Neuron (in vitro differentiated cells): Measurements from ENCODE around the gene FAM177B.

Experiments used
- H2AFZ ChIP-seq: one replicate; pipeline ENCODE4 v1.6.1; 2013; ENCODE audit warnings: low read depth, mild to moderate bottlenecking, inconsistent platforms, low read length, moderate library complexity
- H3K27me3 ChIP-seq: one replicate; pipeline ENCODE4 v1.6.1; 2013; ENCODE audit warnings: low read length; ENCODE audit not compliant: insufficient read depth
- H3K36me3 ChIP-seq: one replicate; pipeline ENCODE4 v1.6.1; 2013; ENCODE audit warnings: low read length; ENCODE audit not compliant: insufficient read depth
- H3K4me1 ChIP-seq: one replicate; pipeline ENCODE4 v1.6.1; 2013; ENCODE audit warnings: low read length; ENCODE audit not compliant: insufficient read depth
- H3K4me3 ChIP-seq: 2 replicates; pipeline ENCODE4 v1.5.1; 2013; ENCODE audit warnings: mild to moderate bottlenecking, low read length, moderate library complexity
- H3K9me3 ChIP-seq: one replicate; pipeline ENCODE4 v1.6.1; 2013; ENCODE audit warnings: low read length

FAM177B gene

GRCh38 chr1:222736972-222737371, at the start of gene FAM177B:
FAM177B (plus strand) TSS chr1:222737202; CDS start chr1:222746546, 9,344 bp downstream.
- peaks cover 6% of the 10 kb centered on the region for H3K4me1 ChIP-seq
- no peak within 1 kb of the TSS for H2AFZ ChIP-seq
- no peaks in the 10 kb centered on the region for H3K9me3 ChIP-seq
- H3K4me3 ChIP-seq: no peak within 1 kb of the TSS
- peaks cover 27% of the 10 kb centered on the region for H3K36me3 ChIP-seq
- H3K27me3 ChIP-seq: no peaks in the 10 kb centered on the region

GRCh38 chr1:222691016-222691415, 46.0 kb upstream of the FAM177B start:
- Histone ChIP-seq H3K4me1 (no peaks in the 10 kb centered on the region), H3K27me3 (no peaks in the 10 kb centered on the region)

GRCh38 chr1:222694927-222695326, 42.1 kb upstream of the FAM177B start:
- Histone ChIP-seq H3K4me1 (no peaks in the 10 kb centered on the region), H3K27me3 (no peaks in the 10 kb centered on the region), H3K4me3 (no peak overlapping the region), H2AFZ (no peak overlapping the region), H3K9me3 (no peaks in the 10 kb centered on the region), H3K36me3 (peaks cover 11% of the 10 kb centered on the region)

More at GRCh38 chr1:222691016-222691415, 46.0 kb upstream of the FAM177B start:
- no peak overlapping the region for H2AFZ ChIP-seq
- H3K36me3 ChIP-seq: peaks cover 21% of the 10 kb centered on the region
- H3K9me3 ChIP-seq: no peaks in the 10 kb centered on the region
- no peak overlapping the region for H3K4me3 ChIP-seq

GRCh38 chr1:222696741-222697140, 40.3 kb upstream of the FAM177B start:
- Histone ChIP-seq H2AFZ (no peak overlapping the region), H3K9me3 (no peaks in the 10 kb centered on the region), H3K27me3 (no peaks in the 10 kb centered on the region), H3K4me3 (no peak overlapping the region), H3K4me1 (no peaks in the 10 kb centered on the region), H3K36me3 (peaks cover 15% of the 10 kb centered on the region)

GRCh38 chr1:222697203-222697602, 39.8 kb upstream of the FAM177B start:
- no peaks in the 10 kb centered on the region for H3K27me3 ChIP-seq
- no peaks in the 10 kb centered on the region for H3K4me1 ChIP-seq
- H2AFZ ChIP-seq: no peak overlapping the region
- no peaks in the 10 kb centered on the region for H3K9me3 ChIP-seq
- H3K36me3 ChIP-seq: peaks cover 17% of the 10 kb centered on the region
- H3K4me3 ChIP-seq: no peak overlapping the region

GRCh38 chr1:222697826-222698225, 39.2 kb upstream of the FAM177B start:
- Histone ChIP-seq H3K4me1 (no peaks in the 10 kb centered on the region), H3K27me3 (no peaks in the 10 kb centered on the region), H3K9me3 (peaks cover 3% of the 10 kb centered on the region), H3K36me3 (peaks cover 24% of the 10 kb centered on the region), H2AFZ (no peak overlapping the region), H3K4me3 (no peak overlapping the region)

- no peaks in the 10 kb centered on the region for H3K27me3 ChIP-seq
- H3K4me3 ChIP-seq: no peak overlapping the region
- peaks cover 18% of the 10 kb centered on the region for H3K36me3 ChIP-seq
- no peaks in the 10 kb centered on the region for H3K4me1 ChIP-seq
- peaks cover 8% of the 10 kb centered on the region for H3K9me3 ChIP-seq
- H2AFZ ChIP-seq: no peak overlapping the region
These were observed 34.8 kb upstream of the FAM177B start for GRCh38 chr1:222702210-222702609.

GRCh38 chr1:222704260-222704659, 32.7 kb upstream of the FAM177B start:
- Histone ChIP-seq H3K9me3 (peaks cover 8% of the 10 kb centered on the region), H3K36me3 (peaks cover 15% of the 10 kb centered on the region), H3K4me1 (no peaks in the 10 kb centered on the region), H3K4me3 (no peak overlapping the region), H3K27me3 (no peaks in the 10 kb centered on the region), H2AFZ (no peak overlapping the region)

- Histone ChIP-seq H3K9me3 (peaks cover 8% of the 10 kb centered on the region), H3K4me1 (peaks cover 14% of the 10 kb centered on the region), H3K27me3 (no peaks in the 10 kb centered on the region), H3K4me3 (no peak overlapping the region), H3K36me3 (peaks cover 9% of the 10 kb centered on the region), H2AFZ (no peak overlapping the region)
These were observed 30.2 kb upstream of the FAM177B start for GRCh38 chr1:222706815-222707214.

- H3K4me1 ChIP-seq: peaks cover 16% of the 10 kb centered on the region
- no peak overlapping the region for H2AFZ ChIP-seq
- H3K27me3 ChIP-seq: no peaks in the 10 kb centered on the region
- no peaks in the 10 kb centered on the region for H3K36me3 ChIP-seq
- peak overlapping the region; percentile 71 for H3K4me3 ChIP-seq
- H3K9me3 ChIP-seq: no peaks in the 10 kb centered on the region
These were observed 27.3 kb upstream of the FAM177B start for GRCh38 chr1:222709700-222710153.

GRCh38 chr1:222711319-222712252, 25.4 kb upstream of the FAM177B start:
- Histone ChIP-seq H2AFZ (no peak overlapping the region), H3K4me3 (peak overlapping the region; percentile 71), H3K36me3 (peaks cover 8% of the 10 kb centered on the region), H3K9me3 (no peaks in the 10 kb centered on the region), H3K27me3 (no peaks in the 10 kb centered on the region), H3K4me1 (peaks cover 16% of the 10 kb centered on the region)

- no peaks in the 10 kb centered on the region for H3K27me3 ChIP-seq
- peaks cover 16% of the 10 kb centered on the region for H3K4me1 ChIP-seq
- H3K4me3 ChIP-seq: peak within 1 kb of the TSS; percentile 71
- H3K36me3 ChIP-seq: peaks cover 15% of the 10 kb centered on the region
- H3K9me3 ChIP-seq: no peaks in the 10 kb centered on the region
- H2AFZ ChIP-seq: peak within 1 kb of the TSS; percentile 89
These were observed 24.5 kb upstream of the FAM177B start, which contains the start of the genes AIDA and BROX for GRCh38 chr1:222712253-222713090. AIDA (minus strand) TSS chr1:222712491; CDS start chr1:222712317, 174 bp downstream. BROX (plus strand) TSS chr1:222712564; CDS start chr1:222715700, 3,136 bp downstream.
